HUES6 (cell line): ENCODE results near the gene CROT.
"Not testable (repeated sequence)": the region's sequence is repeated elsewhere in the genome, so short reads cannot be mapped to it uniquely, and the experiment has no call there.

Experiments used
- H3K27ac ChIP-seq: 2 replicates; pipeline ENCODE4 v1.7.0; 2013; ENCODE audit warnings: low read depth, mild to moderate bottlenecking, low read length, inconsistent platforms
- H3K27me3 ChIP-seq: 2 replicates; pipeline ENCODE4 v1.6.1; 2013; ENCODE audit warnings: low read length; ENCODE audit not compliant: control insufficient read depth, insufficient read depth
- H3K36me3 ChIP-seq: 2 replicates; pipeline ENCODE4 v1.6.1; 2013; ENCODE audit warnings: low read length; ENCODE audit not compliant: control insufficient read depth, insufficient read depth
- H3K4me1 ChIP-seq: 2 replicates; pipeline ENCODE4 v1.6.1; 2013; ENCODE audit warnings: low read length; ENCODE audit not compliant: control insufficient read depth, insufficient read depth
- H3K4me3 ChIP-seq: 2 replicates; pipeline ENCODE4 v1.5.1; 2013; ENCODE audit warnings: low read depth, low read length
- H3K9ac ChIP-seq: one replicate; pipeline ENCODE4 v1.6.1; 2013; ENCODE audit warnings: mild to moderate bottlenecking, low read length
- H3K9me3 ChIP-seq: 2 replicates; pipeline ENCODE4 v1.6.1; 2013; ENCODE audit warnings: low read depth, low read length; ENCODE audit not compliant: control insufficient read depth, insufficient read depth

CROT gene

GRCh38 chr7:87345166-87345927, at the start of gene CROT:
TSS of gene CROT (plus strand) at chr7:87345664. CDS start at chr7:87349069, 3,405 bp downstream.
- H3K9ac ChIP-seq = peak within 1 kb of the TSS; percentile 73
- H3K27ac ChIP-seq = no peak within 1 kb of the TSS
- peak within 1 kb of the TSS; percentile 92 for H3K4me3 ChIP-seq
- H3K9me3 ChIP-seq = peaks cover under 1% of the 10 kb centered on the region; the same call in 1 of the 2 replicates
- H3K4me1 ChIP-seq = 0 out of 2 replicates have a peak, but pooled peaks cover 20% of the 10 kb centered on the region
- H3K36me3 ChIP-seq = peaks cover 25% of the 10 kb centered on the region
- H3K27me3 ChIP-seq = no peaks in the 10 kb centered on the region

- H3K4me3 ChIP-seq = no peak overlapping the region
- no peaks in the 10 kb centered on the region for H3K4me1 ChIP-seq
- no peak overlapping the region for H3K27ac ChIP-seq
- H3K9ac ChIP-seq = no peak overlapping the region
- no peaks in the 10 kb centered on the region for H3K36me3 ChIP-seq
- H3K9me3 ChIP-seq = peaks cover 9% of the 10 kb centered on the region; the same call in 1 of the 2 replicates
- no peaks in the 10 kb centered on the region for H3K27me3 ChIP-seq
Observed at GRCh38 chr7:87300756-87301155, 44.7 kb upstream of the CROT start.

GRCh38 chr7:87310790-87311419, 34.6 kb upstream of the CROT start:
- Histone ChIP-seq H3K27ac (no peak overlapping the region), H3K36me3 (no peaks in the 10 kb centered on the region), H3K4me3 (no peak overlapping the region), H3K4me1 (no peaks in the 10 kb centered on the region), H3K9ac (no peak overlapping the region), H3K9me3 (no peaks in the 10 kb centered on the region), H3K27me3 (no peaks in the 10 kb centered on the region)

GRCh38 chr7:87312215-87312865, 33.1 kb upstream of the CROT start:
- Histone ChIP-seq H3K27ac (no peak overlapping the region), H3K36me3 (no peaks in the 10 kb centered on the region), H3K27me3 (no peaks in the 10 kb centered on the region), H3K9me3 (no peaks in the 10 kb centered on the region), H3K9ac (no peak overlapping the region), H3K4me1 (no peaks in the 10 kb centered on the region), H3K4me3 (no peak overlapping the region)

- no peak overlapping the region for H3K4me3 ChIP-seq
Observed at GRCh38 chr7:87316097-87316700, 29.3 kb upstream of the CROT start.

GRCh38 chr7:87316846-87317552, 28.5 kb upstream of the CROT start:
- Histone ChIP-seq H3K4me3 (no peak overlapping the region), H3K27ac (no peak overlapping the region), H3K27me3 (no peaks in the 10 kb centered on the region), H3K9ac (no peak overlapping the region), H3K9me3 (no peaks in the 10 kb centered on the region), H3K4me1 (peaks cover 6% of the 10 kb centered on the region; the same call in 1 of the 2 replicates), H3K36me3 (no peaks in the 10 kb centered on the region)

More at GRCh38 chr7:87316097-87316700, 29.3 kb upstream of the CROT start:
- no peak overlapping the region for H3K9ac ChIP-seq
- no peaks in the 10 kb centered on the region for H3K36me3 ChIP-seq
- no peaks in the 10 kb centered on the region for H3K9me3 ChIP-seq
- no peaks in the 10 kb centered on the region for H3K27me3 ChIP-seq
- H3K4me1 ChIP-seq = peaks cover 6% of the 10 kb centered on the region; the same call in 1 of the 2 replicates
- no peak overlapping the region for H3K27ac ChIP-seq

- Histone ChIP-seq H3K4me1 (peaks cover 6% of the 10 kb centered on the region; the same call in 1 of the 2 replicates), H3K9ac (no peak overlapping the region), H3K27me3 (no peaks in the 10 kb centered on the region), H3K36me3 (no peaks in the 10 kb centered on the region), H3K9me3 (peaks cover under 1% of the 10 kb centered on the region; the same call in 1 of the 2 replicates), H3K27ac (no peak overlapping the region), H3K4me3 (no peak overlapping the region)
Observed at GRCh38 chr7:87317691-87318245, 27.7 kb upstream of the CROT start.

GRCh38 chr7:87318741-87319140, 26.7 kb upstream of the CROT start:
- peaks cover 7% of the 10 kb centered on the region for H3K9me3 ChIP-seq
- H3K36me3 ChIP-seq = no peaks in the 10 kb centered on the region
- no peaks in the 10 kb centered on the region for H3K27me3 ChIP-seq
- no peak overlapping the region for H3K9ac ChIP-seq
- H3K27ac ChIP-seq = no peak overlapping the region
- H3K4me1 ChIP-seq = peaks cover 6% of the 10 kb centered on the region; the same call in 1 of the 2 replicates
- H3K4me3 ChIP-seq = no peak overlapping the region

GRCh38 chr7:87319154-87319581, 26.3 kb upstream of the CROT start:
- not testable (repeated sequence) for H3K4me1 ChIP-seq, H3K4me3 ChIP-seq, H3K36me3 ChIP-seq, H3K9ac ChIP-seq, H3K27ac ChIP-seq, H3K27me3 ChIP-seq
- peaks cover 12% of the 10 kb centered on the region for H3K9me3 ChIP-seq

GRCh38 chr7:87322912-87323311, 22.6 kb upstream of the CROT start:
- Histone ChIP-seq H3K27me3 (no peaks in the 10 kb centered on the region), H3K36me3 (no peaks in the 10 kb centered on the region; the same call in 1 of the 2 replicates), H3K4me1 (peaks cover 6% of the 10 kb centered on the region; the same call in 1 of the 2 replicates), H3K27ac (no peak overlapping the region), H3K4me3 (no peak overlapping the region), H3K9me3 (peaks cover 37% of the 10 kb centered on the region), H3K9ac (no peak overlapping the region)
